Activated naive CD4-positive, alpha-beta T cell (primary cell): ENCODE data around the gene CLDN14.

ENCODE experiments used
- DNase-seq, 4 experiments: peaks; one replicate each; lab custom pipeline; 2025; lab: John Stamatoyannopoulos, UW

CLDN14 gene

GRCh38 chr21:36471254-36471723, 8.6 kb downstream of the CLDN14 start:
- DNase-seq, result no peak

GRCh38 chr21:36470294-36470693, 9.6 kb downstream of the CLDN14 start:
- no peak for DNase-seq

- no peak for DNase-seq
These were observed 13.8 kb downstream of the CLDN14 start for GRCh38 chr21:36466061-36466511.

- no peak for DNase-seq
These were observed 14.4 kb downstream of the CLDN14 start for GRCh38 chr21:36465478-36465877.

GRCh38 chr21:36464590-36464989, 15.3 kb downstream of the CLDN14 start:
- DNase-seq, result no peak

- DNase-seq, result no peak
These were observed 15.9 kb downstream of the CLDN14 start for GRCh38 chr21:36463991-36464390.

- DNase-seq, result no peak
These were observed 16.7 kb downstream of the CLDN14 start for GRCh38 chr21:36463204-36463603.

GRCh38 chr21:36461918-36462486, 17.9 kb downstream of the CLDN14 start:
- no peak for DNase-seq

GRCh38 chr21:36461277-36461917, 18.5 kb downstream of the CLDN14 start:
- no peak for DNase-seq

GRCh38 chr21:36460866-36461265, 19.1 kb downstream of the CLDN14 start:
- DNase-seq, result no peak

- no peak for DNase-seq
These were observed 20.8 kb downstream of the CLDN14 start for GRCh38 chr21:36459098-36459497.

GRCh38 chr21:36456729-36457414, 23.1 kb downstream of the CLDN14 start:
- DNase-seq, result no peak

GRCh38 chr21:36454706-36455105, 25.2 kb downstream of the CLDN14 start:
- no peak for DNase-seq

- no peak for DNase-seq
These were observed 25.8 kb downstream of the CLDN14 start for GRCh38 chr21:36454093-36454531.

GRCh38 chr21:36452281-36452825, 27.6 kb downstream of the CLDN14 start:
- no peak for DNase-seq

GRCh38 chr21:36451506-36451905, 28.4 kb downstream of the CLDN14 start:
- DNase-seq, result no peak

GRCh38 chr21:36450511-36450910, 29.4 kb downstream of the CLDN14 start:
- no peak for DNase-seq

GRCh38 chr21:36446301-36446700, 33.6 kb downstream of the CLDN14 start:
- no peak for DNase-seq

- DNase-seq, result no peak
These were observed 38.2 kb downstream of the CLDN14 start for GRCh38 chr21:36441715-36442114.

GRCh38 chr21:36437745-36438128, 42.2 kb downstream of the CLDN14 start:
- no peak for DNase-seq

- no peak for DNase-seq
These were observed 42.8 kb downstream of the CLDN14 start for GRCh38 chr21:36436829-36437744.

GRCh38 chr21:36434144-36434543, 45.8 kb downstream of the CLDN14 start:
- no peak for DNase-seq
